NCI-H2081 (cell line): ENCODE measurements around the gene TAB3.

Experiments used
- DNase-seq, 2 experiments: peaks; one replicate each; lab custom pipeline; 2025; lab: John Stamatoyannopoulos, UW

TAB3 gene, protein sequence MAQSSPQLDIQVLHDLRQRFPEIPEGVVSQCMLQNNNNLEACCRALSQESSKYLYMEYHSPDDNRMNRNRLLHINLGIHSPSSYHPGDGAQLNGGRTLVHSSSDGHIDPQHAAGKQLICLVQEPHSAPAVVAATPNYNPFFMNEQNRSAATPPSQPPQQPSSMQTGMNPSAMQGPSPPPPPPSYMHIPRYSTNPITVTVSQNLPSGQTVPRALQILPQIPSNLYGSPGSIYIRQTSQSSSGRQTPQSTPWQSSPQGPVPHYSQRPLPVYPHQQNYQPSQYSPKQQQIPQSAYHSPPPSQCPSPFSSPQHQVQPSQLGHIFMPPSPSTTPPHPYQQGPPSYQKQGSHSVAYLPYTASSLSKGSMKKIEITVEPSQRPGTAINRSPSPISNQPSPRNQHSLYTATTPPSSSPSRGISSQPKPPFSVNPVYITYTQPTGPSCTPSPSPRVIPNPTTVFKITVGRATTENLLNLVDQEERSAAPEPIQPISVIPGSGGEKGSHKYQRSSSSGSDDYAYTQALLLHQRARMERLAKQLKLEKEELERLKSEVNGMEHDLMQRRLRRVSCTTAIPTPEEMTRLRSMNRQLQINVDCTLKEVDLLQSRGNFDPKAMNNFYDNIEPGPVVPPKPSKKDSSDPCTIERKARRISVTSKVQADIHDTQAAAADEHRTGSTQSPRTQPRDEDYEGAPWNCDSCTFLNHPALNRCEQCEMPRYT

DNA sequence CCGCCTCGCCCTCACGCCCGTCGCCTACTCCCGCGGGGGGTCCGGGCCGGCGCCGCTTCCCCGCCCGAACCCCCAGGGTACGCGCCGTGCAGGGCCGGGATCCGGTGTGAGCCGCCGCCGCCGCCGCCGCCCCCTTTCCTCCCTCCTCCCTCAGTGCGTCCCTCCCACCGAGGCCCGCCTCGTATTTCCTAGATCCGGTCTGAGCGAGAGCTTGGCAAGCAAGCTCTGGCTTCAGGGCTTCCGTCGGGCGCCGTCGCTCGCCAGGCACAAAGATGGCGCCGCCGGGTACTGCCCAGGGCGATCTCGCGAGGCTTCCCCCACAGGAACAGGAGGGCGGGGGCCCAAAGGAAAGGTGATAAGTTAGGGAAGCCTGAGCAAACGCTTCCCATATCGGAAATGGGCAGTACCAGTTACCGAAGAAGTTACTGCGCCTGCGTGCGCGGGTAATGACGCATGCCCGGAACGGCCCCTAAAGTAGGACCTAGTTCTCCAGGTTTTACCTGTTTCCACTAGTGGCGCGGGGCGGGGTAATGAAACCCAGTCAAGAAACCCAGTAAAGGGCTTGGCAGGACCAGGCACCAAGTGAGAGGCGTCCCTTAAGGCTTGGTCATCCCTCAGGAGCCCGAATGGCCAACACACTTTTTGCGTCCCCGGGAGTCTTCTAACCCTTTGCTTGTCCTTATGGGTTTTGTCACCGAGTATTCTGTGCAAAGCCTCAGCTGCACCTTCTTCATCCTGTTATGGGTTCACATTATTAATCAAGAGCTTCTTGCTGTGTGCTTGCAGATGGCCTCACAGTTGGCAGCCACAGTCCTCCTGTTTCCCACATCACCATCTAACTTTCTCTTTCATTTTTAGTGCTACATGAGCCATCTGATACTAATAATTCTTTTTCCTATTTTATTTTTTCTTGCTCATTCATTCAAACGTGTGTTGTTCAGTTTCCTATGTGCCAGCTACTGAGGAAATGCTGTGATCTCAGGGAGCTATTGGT lies at the start of gene TAB3:
TAB3 (minus strand) TSS at position 108 of the 994 bp plus-strand sequence. CDS start 29,666 bp downstream, outside the sequence.
- DNase-seq, result peak; percentile 97 to 98

DNA sequence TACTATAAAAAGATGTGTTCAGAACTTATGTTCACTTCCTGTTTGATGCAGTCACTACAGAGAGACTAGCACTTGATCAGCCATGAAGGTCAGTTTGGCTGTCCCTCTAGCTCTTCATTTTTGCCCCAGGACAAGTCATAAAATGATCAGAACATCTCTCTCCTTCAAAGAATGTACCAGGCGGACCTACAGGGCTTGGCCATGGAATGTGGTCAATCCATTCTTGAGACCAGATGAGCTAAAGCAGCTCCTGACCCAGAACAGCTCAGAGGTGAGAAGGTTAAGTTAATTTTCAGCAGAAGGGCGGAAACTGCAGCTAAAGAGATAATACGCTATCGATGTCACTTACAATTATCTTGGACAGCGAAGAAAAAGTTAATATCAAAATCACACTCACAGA lies 49.2 kb upstream of the TAB3 start:
- DNase-seq, result no peak

DNA sequence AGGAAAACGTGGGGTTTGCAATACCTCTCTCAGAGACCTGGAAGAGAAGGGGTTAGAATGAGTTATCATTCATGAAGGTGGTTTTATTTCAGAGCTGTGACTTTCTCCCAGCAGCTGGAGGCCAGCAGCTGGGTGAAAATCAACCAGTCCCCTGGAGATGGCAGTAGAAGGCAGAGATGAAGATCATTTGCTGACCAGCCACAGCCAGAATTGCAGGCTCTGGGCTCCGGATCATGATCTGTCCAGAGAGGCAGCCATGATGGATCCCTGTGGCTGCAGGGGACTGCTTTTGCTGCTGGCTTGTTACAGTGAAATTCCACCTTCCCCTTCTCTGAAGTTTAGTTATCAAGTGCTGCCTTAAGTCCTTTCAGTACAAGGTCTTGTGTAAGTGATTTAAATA lies 46.9 kb upstream of the TAB3 start:
- no peak for DNase-seq

DNA sequence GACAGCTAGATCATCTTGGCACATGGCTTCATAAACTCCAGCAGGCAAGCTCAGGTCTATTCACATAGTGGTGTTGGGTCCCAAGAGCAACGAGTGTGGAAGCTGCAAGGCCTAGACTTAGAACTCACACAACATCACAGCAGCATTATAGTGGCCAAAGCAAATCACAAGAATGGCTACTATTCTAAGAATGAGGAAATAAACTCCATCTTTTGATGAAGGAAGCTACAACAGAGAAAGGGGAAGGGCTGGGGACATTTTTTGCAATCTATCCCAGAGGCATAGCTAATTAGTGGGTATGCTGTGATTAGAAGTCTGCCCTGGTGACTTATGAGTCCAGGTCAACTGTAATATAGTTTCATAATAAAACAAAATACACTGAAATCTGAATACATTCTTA lies 42.9 kb upstream of the TAB3 start:
- no peak for DNase-seq

DNA sequence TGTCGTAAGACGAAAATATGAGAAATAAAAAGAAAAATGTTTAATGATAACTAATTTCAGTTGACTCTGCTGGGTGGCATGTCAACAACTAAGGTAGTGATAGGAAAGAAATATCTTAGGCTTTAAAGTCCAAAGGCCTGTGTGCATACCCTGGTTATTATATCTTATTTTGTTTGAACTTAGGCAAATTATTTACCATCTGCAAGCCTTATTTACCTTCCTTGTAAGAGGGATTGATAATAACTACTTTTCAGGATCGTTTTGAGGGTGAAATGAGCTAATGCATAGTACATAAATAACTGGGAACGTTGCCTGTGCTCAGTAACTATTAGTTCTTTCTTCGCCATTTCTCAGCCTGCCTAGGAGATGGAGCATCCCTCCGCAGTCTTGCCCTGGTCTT lies 41.6 kb upstream of the TAB3 start:
- DNase-seq, result no peak

DNA sequence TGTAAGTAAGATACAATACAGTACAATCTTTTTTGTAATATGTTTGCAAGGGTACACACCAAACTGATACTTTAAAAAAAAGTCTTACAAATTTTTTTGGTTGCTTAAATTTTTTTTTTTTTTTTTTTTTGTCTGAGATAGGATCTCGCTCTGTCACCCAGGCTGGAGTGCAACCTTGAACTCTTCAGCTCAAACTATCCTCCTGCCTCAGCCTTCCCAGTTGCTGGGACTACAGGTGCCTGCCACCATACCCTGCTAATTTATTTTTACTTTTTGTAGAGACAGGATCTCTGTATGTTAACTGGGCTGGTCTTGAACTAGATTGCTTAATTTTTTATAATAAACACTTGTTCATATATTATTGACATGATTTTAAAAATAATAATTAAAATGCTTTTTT lies 41.1 kb upstream of the TAB3 start:
- no peak for DNase-seq

DNA sequence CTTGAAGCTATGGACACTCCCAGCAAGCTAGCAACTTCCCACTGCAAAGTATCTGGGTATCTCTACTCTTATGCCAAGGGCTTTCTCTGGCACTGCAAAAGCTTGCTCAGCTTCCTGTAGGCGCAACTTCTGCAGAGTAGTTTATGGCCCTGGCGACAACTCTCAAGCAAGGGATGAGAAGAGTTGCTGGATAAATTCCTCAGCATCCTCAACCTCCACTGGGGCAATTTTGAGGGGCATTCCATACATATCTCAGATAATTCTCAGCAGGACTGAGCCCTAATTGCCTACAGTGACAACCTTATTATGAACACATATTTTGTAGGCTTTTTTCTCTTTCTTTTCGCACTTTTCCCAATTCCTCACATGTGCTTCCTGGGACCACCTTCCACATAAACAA lies 31.2 kb upstream of the TAB3 start:
- DNase-seq, result no peak

DNA sequence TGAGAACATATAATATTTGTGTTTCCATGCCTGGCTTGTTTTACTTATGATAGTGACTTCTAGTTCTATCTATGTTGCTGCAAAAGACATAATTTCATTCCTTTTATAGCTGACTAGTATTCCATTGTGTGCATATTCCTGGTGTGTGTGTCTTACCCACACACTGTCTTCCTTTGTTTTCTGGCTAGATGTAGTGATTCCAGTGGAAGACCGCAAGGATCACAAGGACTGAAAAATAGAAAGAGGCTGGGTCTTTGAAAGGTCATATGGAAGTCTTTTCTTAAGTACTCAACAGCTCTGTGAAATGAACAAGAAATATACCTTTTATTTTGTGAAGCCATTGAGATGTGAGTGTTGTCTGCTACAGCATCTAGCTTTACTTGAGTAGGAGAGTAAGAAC lies 29.4 kb upstream of the TAB3 start:
- no peak for DNase-seq

DNA sequence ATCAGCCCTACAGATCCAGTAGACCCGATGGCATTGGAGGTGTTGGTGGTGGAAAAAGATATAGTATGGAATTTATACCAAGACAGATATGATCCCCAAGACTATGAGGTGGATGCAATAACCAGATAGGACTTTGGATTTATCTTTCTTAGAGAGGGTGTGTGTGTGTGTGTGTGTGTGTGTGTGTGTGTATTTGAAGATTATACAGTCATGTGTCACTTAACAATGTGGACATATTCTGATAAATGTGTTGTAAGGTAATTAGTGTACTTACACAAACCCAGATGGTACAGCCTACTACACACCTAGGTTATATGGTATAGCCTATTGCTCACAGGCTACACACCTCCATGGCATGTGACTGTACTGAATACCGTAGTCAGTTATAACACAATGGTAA lies 24.4 kb upstream of the TAB3 start:
- DNase-seq, result no peak

DNA sequence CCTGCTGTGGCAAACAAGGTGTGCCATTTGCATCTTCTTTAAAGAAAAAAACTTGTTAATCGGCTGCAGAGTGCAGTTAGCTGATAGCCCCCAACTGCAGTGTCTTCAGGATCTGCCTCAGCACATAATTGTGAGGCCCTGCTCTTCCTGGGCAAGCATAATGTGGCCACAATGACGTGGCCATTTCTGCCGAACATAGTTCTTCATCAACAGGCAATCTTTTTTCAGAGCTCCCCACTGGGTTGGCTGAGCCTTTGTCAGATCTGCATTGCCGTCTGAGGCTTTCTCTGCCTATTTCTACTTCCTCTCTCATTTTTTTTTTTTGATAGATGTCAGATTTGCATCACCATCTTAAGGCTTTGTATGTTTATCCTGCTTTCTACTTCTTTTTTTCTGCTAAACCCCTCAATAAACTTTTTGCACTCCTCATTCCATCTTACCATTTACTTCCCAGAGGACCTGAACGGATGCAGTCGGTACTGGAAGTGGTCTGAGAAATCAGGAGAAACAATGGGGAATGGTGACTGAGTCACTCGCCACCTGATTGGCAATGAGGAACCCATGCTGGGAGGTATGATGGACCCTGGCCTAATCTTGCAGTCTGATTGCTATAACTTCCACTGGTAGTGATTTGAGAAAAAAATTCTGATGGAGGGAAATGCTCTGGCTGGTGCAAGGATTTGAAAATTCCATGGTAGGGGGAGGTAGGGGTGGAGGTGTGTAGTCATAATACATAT lies 21.2 kb upstream of the TAB3 start:
- no peak for DNase-seq

DNA sequence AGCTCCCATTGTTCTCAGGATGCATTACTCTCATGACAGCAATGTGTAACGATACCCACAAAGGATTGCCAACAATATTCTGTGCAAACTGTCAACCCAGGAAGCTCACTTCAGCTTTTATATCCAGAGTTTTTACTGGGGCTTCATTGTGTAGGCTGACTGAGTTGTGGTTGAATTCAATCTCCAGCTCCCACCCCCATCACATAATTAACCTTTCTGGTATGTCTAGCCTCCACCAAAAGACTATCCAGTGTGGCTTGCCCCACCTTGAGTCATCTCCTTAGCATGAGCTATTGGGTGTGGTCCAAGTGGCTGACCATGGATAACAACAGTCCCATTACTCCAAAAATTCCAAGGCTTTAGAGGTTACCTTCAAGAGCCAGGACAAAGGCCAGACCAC lies 17.7 kb upstream of the TAB3 start:
- no peak for DNase-seq

DNA sequence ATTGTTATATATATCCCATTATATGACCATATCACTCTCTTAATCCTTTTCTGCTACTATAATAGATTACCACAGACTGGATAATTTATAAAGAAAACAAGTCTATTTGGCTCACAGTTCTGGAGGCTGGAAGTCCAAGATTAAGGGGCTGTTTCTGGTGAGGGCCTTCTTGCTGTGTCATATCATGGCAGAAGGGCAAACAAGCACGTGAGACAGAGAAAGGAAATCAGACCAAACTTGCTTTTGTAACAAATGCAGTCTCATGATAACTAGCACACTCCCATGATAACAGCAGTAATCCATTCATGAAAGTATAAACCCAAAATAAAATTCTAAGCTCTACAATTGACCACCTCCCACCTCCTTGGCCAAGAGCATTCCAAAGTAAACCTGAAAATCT lies 16.3 kb upstream of the TAB3 start:
- DNase-seq, result no peak

DNA sequence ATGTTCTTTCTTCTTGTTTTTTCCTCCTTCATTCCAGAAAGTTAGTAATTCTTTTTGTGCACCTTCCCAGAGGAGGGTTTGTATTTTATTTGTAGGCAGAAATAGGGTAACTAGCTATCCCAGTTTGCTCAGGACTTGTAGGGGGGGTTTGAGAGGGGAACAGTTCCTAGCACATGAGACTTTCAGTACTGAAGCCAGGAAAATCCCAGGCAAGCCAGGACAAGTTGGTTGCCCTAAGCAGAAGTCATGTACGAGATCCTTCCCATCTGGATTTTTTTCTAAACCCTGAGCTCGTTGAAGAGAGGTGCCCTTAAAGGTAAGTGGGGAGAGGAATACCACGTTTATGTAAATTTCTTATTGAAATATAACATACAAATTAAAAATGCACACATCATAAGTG lies 15.6 kb upstream of the TAB3 start:
- no peak for DNase-seq

DNA sequence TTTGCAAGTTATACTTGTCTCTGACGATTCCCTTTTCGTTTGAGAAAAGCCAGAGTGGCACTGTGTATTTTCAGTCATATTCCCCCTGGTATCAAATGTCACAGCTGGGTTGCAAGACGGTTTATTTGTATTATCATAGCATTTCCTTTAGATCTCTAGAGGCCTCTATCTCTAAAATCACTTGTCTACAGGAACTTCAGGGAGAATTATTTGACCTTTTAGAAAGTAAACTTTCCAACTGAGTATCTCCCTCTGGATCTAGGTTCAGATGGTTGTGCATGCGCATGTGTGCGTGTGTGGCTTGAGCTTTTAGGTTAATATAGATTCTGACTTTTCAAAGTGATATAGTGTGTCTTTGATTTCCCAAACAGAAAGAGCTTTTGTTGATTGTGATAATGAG lies 15.1 kb upstream of the TAB3 start:
- DNase-seq, result no peak

DNA sequence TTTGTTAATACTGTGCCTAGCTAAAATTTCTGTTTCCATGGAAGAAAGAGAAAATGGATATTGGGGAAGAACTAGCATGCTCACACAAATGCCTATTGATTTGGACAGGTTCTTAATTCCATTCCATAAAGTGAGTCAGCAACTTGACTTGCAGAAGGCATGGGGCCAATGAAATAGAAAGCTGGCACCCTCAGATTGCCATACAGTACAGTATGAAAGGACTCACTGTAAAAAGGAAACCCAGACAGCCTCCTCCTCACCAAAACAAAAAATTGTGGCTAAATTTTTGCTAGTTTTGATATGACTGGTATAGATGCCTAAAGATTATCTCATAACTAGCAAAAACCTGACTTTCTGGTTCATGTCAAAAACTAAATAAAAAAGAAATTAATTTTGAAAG lies 11.2 kb upstream of the TAB3 start:
- DNase-seq, result no peak

DNA sequence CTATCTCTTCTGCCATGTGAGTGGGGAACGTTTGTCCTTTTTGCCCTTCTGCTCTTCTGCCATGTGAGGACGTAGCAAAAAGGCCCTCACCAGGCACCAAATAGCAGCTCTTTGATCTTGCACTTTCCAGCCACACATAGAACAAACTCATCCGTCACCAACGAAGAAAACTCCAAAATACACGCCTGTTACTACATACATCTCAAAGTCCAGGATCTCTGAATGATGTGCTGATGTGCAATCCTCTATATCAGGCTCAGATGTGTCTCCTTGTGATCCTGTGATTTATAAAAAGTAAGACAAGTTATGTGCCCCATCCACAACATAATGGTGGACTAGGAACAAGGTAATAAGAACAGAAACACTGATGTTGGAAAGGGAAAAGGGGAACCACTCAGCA lies 9.8 kb upstream of the TAB3 start:
- no peak for DNase-seq

DNA sequence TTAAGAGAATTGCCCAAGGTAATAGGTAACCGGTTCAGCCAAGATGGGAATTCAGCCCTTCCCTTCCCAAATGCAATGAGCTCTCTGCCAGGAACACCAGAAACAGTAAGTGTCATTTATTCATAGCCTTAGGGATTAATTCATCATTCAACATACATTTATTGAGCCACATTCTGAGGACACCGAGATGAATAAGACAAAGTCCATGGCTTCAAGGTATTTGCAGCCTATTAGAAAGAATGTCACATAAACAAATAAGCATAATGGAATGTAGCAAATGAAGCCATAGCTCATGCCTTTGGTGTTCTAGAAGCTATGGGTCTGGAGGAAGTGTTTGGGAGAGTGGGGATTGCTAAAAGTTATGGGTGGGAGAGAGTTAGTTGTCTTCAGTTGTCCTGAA lies 6.3 kb upstream of the TAB3 start:
- DNase-seq, result no peak

DNA sequence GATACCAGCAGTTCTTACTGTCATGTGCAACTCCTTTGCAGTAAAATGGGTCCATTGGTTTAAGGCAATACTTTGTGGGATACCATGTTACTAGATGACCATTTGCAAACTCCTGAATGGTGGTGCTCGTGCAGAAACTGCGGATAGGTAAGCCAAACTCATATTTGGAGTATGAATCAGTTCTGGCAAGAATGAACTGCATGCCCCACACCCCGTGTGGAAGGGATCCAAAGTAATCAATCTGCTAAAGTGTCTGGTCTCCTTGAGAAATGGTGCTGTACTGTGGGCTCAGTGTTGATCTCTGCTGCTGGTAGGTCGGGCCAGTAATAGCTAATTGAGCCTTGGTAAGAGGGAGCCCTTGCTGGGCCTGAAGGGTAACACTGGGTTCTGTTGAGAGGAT lies 4.2 kb upstream of the TAB3 start:
- no peak for DNase-seq

DNA sequence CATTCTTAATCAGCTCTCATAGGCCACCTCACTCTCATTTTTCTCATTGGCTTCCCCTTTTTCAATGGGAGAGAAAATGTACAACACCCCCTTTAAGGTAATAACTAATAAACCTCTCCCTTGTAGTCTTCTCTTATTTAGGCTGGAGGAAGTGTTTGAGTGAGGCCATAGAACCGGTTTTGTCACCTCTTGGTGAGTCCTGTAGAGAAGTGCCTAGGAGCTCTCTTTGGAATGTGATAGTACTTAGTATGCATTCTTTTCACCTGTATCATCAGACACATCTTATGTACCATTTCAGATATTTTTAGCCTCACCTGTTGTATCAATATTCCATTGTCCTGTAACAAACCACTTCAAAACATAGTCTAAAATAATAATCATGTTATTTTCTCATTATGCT lies 3.5 kb upstream of the TAB3 start:
- no peak for DNase-seq

DNA sequence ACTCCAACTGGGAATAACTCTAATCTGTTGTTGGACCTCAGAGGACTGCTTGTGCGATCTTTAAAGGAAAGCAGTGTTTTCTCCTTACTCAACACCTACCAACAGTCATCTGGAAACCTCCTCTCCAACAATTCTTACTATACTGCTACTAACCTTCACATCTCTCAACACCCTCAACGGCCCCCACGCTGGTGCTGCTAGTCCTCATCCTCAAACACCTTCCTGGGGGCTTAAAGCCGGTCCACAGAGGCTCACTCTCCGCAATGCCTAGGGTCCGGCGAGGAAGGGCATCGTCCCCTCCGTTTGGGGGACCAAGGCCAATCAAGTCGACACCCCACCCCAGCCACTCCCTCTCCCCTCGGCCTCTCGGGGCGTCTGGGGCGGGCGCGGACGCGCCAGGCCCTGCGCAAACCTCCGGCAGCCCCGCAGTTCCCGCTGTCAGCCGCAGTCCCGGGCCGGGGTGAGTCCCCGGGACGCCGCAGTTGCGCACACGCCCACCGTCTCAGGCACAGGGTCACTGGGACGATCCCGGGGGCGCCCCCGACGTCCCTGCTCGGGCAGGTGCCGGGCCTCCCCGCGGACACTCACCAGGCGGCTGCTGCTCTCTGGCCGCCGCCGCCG lies 418 bp downstream of the TAB3 start:
- no peak for DNase-seq

DNA sequence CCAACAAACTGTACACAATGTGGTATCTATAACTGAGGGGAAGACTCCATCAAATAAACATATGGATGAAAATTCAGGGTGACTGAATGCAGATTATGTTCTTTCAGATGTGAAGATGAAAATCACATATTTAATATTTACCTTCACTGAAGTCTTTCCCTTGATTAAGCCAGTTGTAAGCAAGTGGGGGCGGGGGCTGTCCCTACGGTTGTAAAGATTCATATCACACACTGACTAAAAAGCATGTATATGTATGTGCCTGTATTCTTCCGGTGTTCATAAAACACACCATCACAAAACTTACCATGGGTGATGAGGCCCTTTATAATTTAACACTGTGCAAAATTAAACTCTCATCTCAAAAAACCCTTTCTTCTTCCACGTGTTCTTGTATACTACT lies 1.3 kb downstream of the TAB3 start:
- DNase-seq, result no peak
